Spinal cord (tissue), 10 donors: ENCODE results near the gene SLC9A7. TPM values are rescaled to one million over a fixed set of nuclear protein-coding genes. Genes with fewer than 3 reads are reported as not detected.

ENCODE experiments used
- DNase-seq, 6 donors: peaks; one replicate each; pipeline versions ENCODE4 v3.0.0 to v3.0.0-alpha.2; 2013 to 2015; ENCODE audit warnings: low spot score in 6 of 6, low read depth in 4 of 6
- H3K27ac ChIP-seq: one replicate; pipeline ENCODE4 v1.5.1; 2013; ENCODE audit warnings: low read depth, low read length, control low read depth
- H3K27me3 ChIP-seq: one replicate; pipeline ENCODE4 v1.6.1; 2013; ENCODE audit warnings: low read length; ENCODE audit not compliant: control insufficient read depth, insufficient read depth
- H3K36me3 ChIP-seq: one replicate; pipeline ENCODE4 v1.6.1; 2013; ENCODE audit warnings: low read length; ENCODE audit not compliant: control insufficient read depth, insufficient read depth
- H3K4me1 ChIP-seq: one replicate; pipeline ENCODE4 v1.6.1; 2013; ENCODE audit warnings: low read length; ENCODE audit not compliant: control insufficient read depth, insufficient read depth
- H3K4me3 ChIP-seq: one replicate; pipeline ENCODE4 v1.5.1; 2013; ENCODE audit warnings: low read depth, low read length, control low read depth
- H3K9me3 ChIP-seq: one replicate; pipeline ENCODE4 v1.6.1; 2013; ENCODE audit warnings: low read length; ENCODE audit not compliant: control insufficient read depth, insufficient read depth
- WGBS: methylation state at CpG from one replicate; pipeline ENCODE4 v1.1.5; 2013; ENCODE audit warnings: missing lambda C conversion rate; ENCODE audit not compliant: insufficient coverage; 5-methylcytosine and 5-hydroxymethylcytosine counted together
- polyA plus RNA-seq, 2 donors: library from polyadenylated mRNA; unstranded; fragments of 120-200 nt; gene quantifications; one replicate each; pipeline ENCODE4 v1.2.1, GENCODE V29; 2013; ENCODE audit not compliant: insufficient read length in 2 of 2
- total RNA-seq, 2 donors: library from RNA; depleted of rRNA in 1 of 2; stranded (reverse); fragments of 120-200 nt in 1 of 2; fragments of >200 nt in 1 of 2; gene quantifications; one replicate each; pipeline versions ENCODE4 v1.2.3 to v1.2.4, GENCODE V29; 2013 to 2014
- donor health status: healthy.

SLC9A7 gene
- total and polyA plus RNA-seq, 4 donors: 15.4 to 57.8 (median 25.3) TPM

DNA sequence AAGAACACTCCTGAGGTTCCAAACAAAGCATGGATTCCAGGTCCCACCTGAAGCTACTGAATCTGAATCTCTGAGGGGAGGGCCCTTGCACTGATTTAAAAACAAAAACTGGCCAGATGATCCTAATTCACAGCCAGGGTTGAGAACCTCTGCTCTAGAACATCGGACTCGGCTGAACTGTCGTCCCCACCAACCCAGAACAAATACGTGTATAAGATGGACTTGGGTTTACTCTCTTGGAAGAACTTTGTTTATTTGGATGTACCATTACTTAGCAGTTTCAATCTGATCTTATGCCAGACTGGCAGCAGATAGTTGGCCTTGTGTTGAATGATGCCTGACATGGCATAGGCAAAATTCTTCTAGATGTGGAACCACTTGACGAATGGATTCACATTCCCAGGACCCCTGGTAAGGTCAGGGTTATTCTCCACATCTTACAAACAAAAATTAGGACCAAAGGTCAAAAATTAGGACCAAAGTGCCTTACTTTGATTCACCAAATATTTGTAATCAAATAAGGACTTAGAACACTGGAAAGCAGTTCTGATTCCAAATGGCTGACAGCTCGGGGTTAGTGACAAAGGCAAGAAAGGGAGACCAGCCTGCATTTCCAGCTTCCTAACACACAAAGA is 156.3 kb downstream of the SLC9A7 start:
- Histone ChIP-seq H3K27me3 (peaks cover 2% of the 10 kb centered on the region), H3K9me3 (no peaks in the 10 kb centered on the region), H3K4me3 (no peak overlapping the region), H3K36me3 (peaks cover 3% of the 10 kb centered on the region), H3K27ac (no peak overlapping the region), H3K4me1 (peaks cover 1% of the 10 kb centered on the region)
- DNase-seq: no peak
- WGBS: 63% methylated on average over 1 of the region's 6 CpGs

DNA sequence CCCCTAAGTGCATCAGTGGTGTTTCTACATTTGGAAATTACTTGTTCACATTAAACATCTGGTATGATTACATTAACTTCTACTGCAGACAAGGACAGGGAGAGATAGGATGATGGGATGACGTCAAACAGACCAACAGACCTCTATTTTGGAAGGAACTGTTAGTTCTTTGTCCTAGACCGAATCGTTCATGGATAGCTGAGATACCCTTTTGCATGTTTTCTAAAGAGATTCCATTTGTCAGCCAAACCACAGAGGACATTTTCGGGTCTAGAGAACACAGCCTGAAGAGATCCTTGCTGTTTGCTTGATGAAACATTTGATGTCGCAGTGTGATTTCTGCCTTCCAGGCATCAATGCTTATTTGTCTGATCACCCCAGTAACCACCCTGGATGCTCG is 157.6 kb downstream of the SLC9A7 start:
- H3K4me1 ChIP-seq: peaks cover 6% of the 10 kb centered on the region
- no peak overlapping the region for H3K4me3 ChIP-seq
- no peak overlapping the region for H3K27ac ChIP-seq
- H3K36me3 ChIP-seq: no peaks in the 10 kb centered on the region
- peaks cover 5% of the 10 kb centered on the region for H3K27me3 ChIP-seq
- WGBS: 37% methylated on average over 3 of the region's 6 CpGs
- peak in 1 of 6 donors; percentile 57 for DNase-seq
- no peaks in the 10 kb centered on the region for H3K9me3 ChIP-seq

GRCh38 chrX:46599051-46599560 is 159.8 kb downstream of the SLC9A7 start:
- peaks cover 6% of the 10 kb centered on the region for H3K4me1 ChIP-seq
- no peaks in the 10 kb centered on the region for H3K36me3 ChIP-seq
- H3K9me3 ChIP-seq: no peaks in the 10 kb centered on the region
- peak in 1 of 6 donors; percentile 8 for DNase-seq
- no peak overlapping the region for H3K4me3 ChIP-seq
- no peak overlapping the region for H3K27ac ChIP-seq
- peaks cover 7% of the 10 kb centered on the region for H3K27me3 ChIP-seq
- no CpG with 5 or more reads among the region's 1 CpG for WGBS

GRCh38 chrX:46597771-46598170 is 161.1 kb downstream of the SLC9A7 start:
- H3K27me3 ChIP-seq: peaks cover 5% of the 10 kb centered on the region
- H3K27ac ChIP-seq: no peak overlapping the region
- H3K9me3 ChIP-seq: no peaks in the 10 kb centered on the region
- DNase-seq: peak in 1 of 6 donors; percentile 7
- WGBS: 62% methylated on average over 5 of the region's 6 CpGs
- H3K36me3 ChIP-seq: no peaks in the 10 kb centered on the region
- H3K4me1 ChIP-seq: peaks cover 6% of the 10 kb centered on the region
- H3K4me3 ChIP-seq: no peak overlapping the region

- Histone ChIP-seq H3K27me3 (peaks cover 5% of the 10 kb centered on the region), H3K4me1 (peaks cover 6% of the 10 kb centered on the region), H3K27ac (no peak overlapping the region), H3K36me3 (no peaks in the 10 kb centered on the region), H3K4me3 (no peak overlapping the region), H3K9me3 (no peaks in the 10 kb centered on the region)
- no peak for DNase-seq
- no CpG with 5 or more reads among the region's 8 CpGs for WGBS
Measured at GRCh38 chrX:46597208-46597607, 161.7 kb downstream of the SLC9A7 start.

- Histone ChIP-seq H3K27me3 (peaks cover 5% of the 10 kb centered on the region), H3K9me3 (no peaks in the 10 kb centered on the region), H3K36me3 (no peaks in the 10 kb centered on the region), H3K4me1 (peaks cover 6% of the 10 kb centered on the region), H3K4me3 (no peak overlapping the region), H3K27ac (no peak overlapping the region)
- no CpG with 5 or more reads among the region's 1 CpG for WGBS
- no peak for DNase-seq
Measured at GRCh38 chrX:46595084-46595483, 163.8 kb downstream of the SLC9A7 start.

GRCh38 chrX:46589977-46590723 is 168.8 kb downstream of the SLC9A7 start:
- WGBS: no CpG with 5 or more reads among the region's 7 CpGs

GRCh38 chrX:46588263-46588662 is 170.7 kb downstream of the SLC9A7 start:
- peak in 1 of 6 donors; percentile 35 for DNase-seq
- Histone ChIP-seq H3K27ac (no peak overlapping the region), H3K27me3 (peaks cover 2% of the 10 kb centered on the region)

More at GRCh38 chrX:46589977-46590723, 168.8 kb downstream of the SLC9A7 start:
- DNase-seq: no peak
- Histone ChIP-seq H3K36me3 (no peaks in the 10 kb centered on the region), H3K9me3 (no peaks in the 10 kb centered on the region), H3K27me3 (peaks cover 2% of the 10 kb centered on the region), H3K4me1 (no peaks in the 10 kb centered on the region), H3K4me3 (no peak overlapping the region), H3K27ac (no peak overlapping the region)

DNA sequence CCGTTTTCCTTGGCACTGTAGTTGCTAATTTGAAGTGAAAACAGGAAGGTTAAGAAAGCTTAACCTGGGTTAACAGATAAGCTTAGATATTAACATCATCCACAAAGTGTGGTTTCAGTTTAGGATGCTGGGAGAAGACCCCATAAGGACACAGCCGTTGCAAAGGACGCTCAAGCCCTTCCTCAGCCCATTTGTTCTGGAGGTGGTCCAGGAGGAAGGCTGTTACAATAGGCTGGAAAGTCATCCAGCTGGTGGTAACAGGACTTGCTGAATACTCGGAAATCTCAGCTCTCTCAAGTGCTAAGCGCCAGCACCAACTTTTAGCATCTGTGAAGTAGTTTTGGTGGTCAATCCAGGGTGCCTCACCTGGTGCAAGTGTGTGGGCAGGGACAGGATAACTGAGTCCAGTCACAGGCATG is 171.2 kb downstream of the SLC9A7 start:
- WGBS: 49% methylated on average over 3 of the region's 5 CpGs
- no peaks in the 10 kb centered on the region for H3K36me3 ChIP-seq
- H3K4me3 ChIP-seq: no peak overlapping the region
- H3K27ac ChIP-seq: no peak overlapping the region
- H3K9me3 ChIP-seq: no peaks in the 10 kb centered on the region
- DNase-seq: peak in 1 of 6 donors; percentile 40
- peaks cover 2% of the 10 kb centered on the region for H3K27me3 ChIP-seq
- H3K4me1 ChIP-seq: peaks cover 4% of the 10 kb centered on the region

More at GRCh38 chrX:46588263-46588662, 170.7 kb downstream of the SLC9A7 start:
- Histone ChIP-seq H3K4me3 (no peak overlapping the region), H3K36me3 (no peaks in the 10 kb centered on the region), H3K9me3 (no peaks in the 10 kb centered on the region), H3K4me1 (peaks cover 3% of the 10 kb centered on the region)
- 73% methylated on average over 3 of the region's 4 CpGs for WGBS
